Transverse colon (tissue), 4 donors: ENCODE results near the gene CHSY1. TPM values are rescaled to one million over a fixed set of nuclear protein-coding genes. Genes with fewer than 3 reads are reported as not detected.
"Not testable (repeated sequence)": the region's sequence is repeated elsewhere in the genome, so short reads cannot be mapped to it uniquely, and the experiment has no call there.

Experiments
- DNase-seq: peaks from one replicate; pipeline ENCODE4 v3.0.0-alpha.2; 2019
- H3K27ac ChIP-seq, 4 donors: fragments of 200-600 bp; sonication (generic); 2 replicates each; pipeline ENCODE4 v1.5.1; 2016 to 2018; ENCODE audit warnings: inconsistent platforms in 4 of 4
- H3K27me3 ChIP-seq: fragments of 200-600 bp; sonication (generic); 2 replicates; pipeline ENCODE4 v1.5.1; 2017; ENCODE audit warnings: inconsistent platforms
- H3K36me3 ChIP-seq, 4 donors: fragments of 200-600 bp; sonication (generic); 2 replicates each; pipeline ENCODE4 v1.5.1; 2017 to 2019; ENCODE audit warnings: inconsistent platforms in 4 of 4
- H3K4me1 ChIP-seq, 4 donors: fragments of 200-600 bp; sonication (generic); 2 replicates each; pipeline ENCODE4 v1.5.1; 2017 to 2020; ENCODE audit warnings: inconsistent platforms in 4 of 4
- H3K4me3 ChIP-seq, 4 donors: fragments of 200-600 bp; sonication (generic); 1 replicate in 1 of 4; 2 replicates in 3 of 4; pipeline versions ENCODE4 v1.5.1 to v1.6.1; 2017 to 2019; ENCODE audit warnings: inconsistent platforms in 4 of 4
- H3K9me3 ChIP-seq, 2 donors: fragments of 200-600 bp; sonication (generic); 2 replicates each; pipeline ENCODE4 v1.5.1; 2017 to 2019; ENCODE audit warnings: inconsistent platforms in 2 of 2
- CTCF ChIP-seq, 5 experiments: fragments of 200-600 bp in 3 of 5; fragments of 450-650 bp in 2 of 5; sonication (generic) in 3 of 5; IDR thresholded peaks; 1 replicate in 2 of 5; 2 replicates in 3 of 5; pipeline ENCODE4 v1.5.1; 2016 to 2017; ENCODE audit warnings: antibody characterized with exemption in 5 of 5, inconsistent platforms in 3 of 5, mild to moderate bottlenecking in 2 of 5, moderate library complexity in 1 of 5
- EP300 ChIP-seq: sonication (generic); formaldehyde crosslinking; IDR thresholded peaks from one replicate; pipeline ENCODE4 v1.6.1; 2017; ENCODE audit warnings: antibody characterized with exemption, low read depth
- POLR2A ChIP-seq: fragments of 450-650 bp; IDR thresholded peaks from one replicate; pipeline ENCODE4 v1.6.1; 2016; ENCODE audit warnings: antibody characterized with exemption, mild to moderate bottlenecking, moderate library complexity
- POLR2AphosphoS5 ChIP-seq, 3 donors: sonication (generic); formaldehyde crosslinking; IDR thresholded peaks; one replicate each; pipeline ENCODE4 v1.6.1; 2016; ENCODE audit warnings: antibody characterized with exemption in 3 of 3
- WGBS, 2 donors: methylation state at CpG; one replicate each; pipeline ENCODE4 v1.1.5; 2018; ENCODE audit warnings: low coverage in 1 of 2; 5-methylcytosine and 5-hydroxymethylcytosine counted together
- in situ Hi-C, 4 donors: fragments of 200-750 bp; cut with MboI; loops; one replicate each; pipeline versions ENCODE4 v1.15.0 to v1.15.1; 2017; ENCODE audit warnings: low sequenced_read_pairs in 3 of 4, low pct_ligation_motif_present in 1 of 4, low pct_unique_long_range_greater_than_20kb in 1 of 4
- intact Hi-C: fragments of 100-400 bp; cut with DNase I; formaldehyde crosslinking; loops from one replicate; pipeline ENCODE4 v1.15.1; 2023; ENCODE audit warnings: low total_unique reads
- total RNA-seq, 4 donors: library from RNA; depleted of rRNA; stranded (reverse); fragments of >200 nt; gene quantifications; one replicate each; pipeline ENCODE4 v1.1.0, GENCODE V29; 2016

The CHSY1 gene
- total RNA-seq, 4 donors from 2014 or later, result 4.0 to 33.7 (median 11.8) TPM

- Histone ChIP-seq H3K27me3 (no peaks in the 10 kb centered on the region), H3K27ac (peak overlapping the region; percentile 80 to 88 (median 82)), H3K4me1 (peaks cover 13 to 30% (median 17%) of the 10 kb centered on the region in 4 donors), H3K36me3 (no peaks in the 10 kb centered on the region), H3K4me3 (no peak overlapping the region), H3K9me3 (no peaks in the 10 kb centered on the region)
- WGBS, 2 donors, result 60 to 66% methylated on average over 2 to 11 of the region's 11 CpGs
- in situ Hi-C loops (no loop called here), intact Hi-C loops (loop anchor here (10.0 kb wide), 1 partner anchor 118 kb away; no protein-coding TSS in a partner anchor)
- no peak for DNase-seq
- no peak for TF ChIP-seq POLR2A
- TF ChIP-seq CTCF (IDR thresholded peaks at IDR 0.05), result no peak
- no peak for TF ChIP-seq POLR2AphosphoS5 (IDR thresholded peaks at IDR 0.05)
- TF ChIP-seq EP300, result no peak
These were observed 125.0 kb downstream of the CHSY1 start for GRCh38 chr15:101126618-101127505.

- H3K9me3 ChIP-seq, in situ Hi-C loops, DNase-seq, H3K4me3 ChIP-seq, H3K36me3 ChIP-seq, H3K27me3 ChIP-seq: not testable (repeated sequence)
- Histone ChIP-seq H3K27ac (peak overlapping the region in 3 of 4 donors; percentile 80 to 88 (median 83)), H3K4me1 (peaks cover 13 to 37% (median 24%) of the 10 kb centered on the region in 4 donors)
- intact Hi-C loops, result loop anchor here (10.0 kb wide), 1 partner anchor 119 kb away; no protein-coding TSS in a partner anchor
- WGBS, 2 donors, result 79 to 83% methylated on average over 6 to 13 of the region's 13 CpGs
These were observed 125.9 kb downstream of the CHSY1 start for GRCh38 chr15:101125881-101126428.

Other genes starting within 250 kb of the CHSY1 start
- gene SELENOS, start 25.4 kb upstream of the CHSY1 start, total RNA-seq, result 100 to 1,000 TPM in 3 of 4 donors, 10 to 100 TPM in 1; 24.9 to 128 (median 120) TPM
- gene SNRPA1, start 43.2 kb upstream of the CHSY1 start, total RNA-seq, result 10 to 100 TPM in 3 of 4 donors, 1 to 10 TPM in 1; 7.8 to 54.0 (median 25.8) TPM
- 100 to 1,000 TPM in 1 of 4 donors, 10 to 100 TPM in 3; 20.3 to 119 (median 49.7) TPM for gene PCSK6, start 237.7 kb upstream of the CHSY1 start, total RNA-seq